Medulla oblongata (tissue), 1 donor: ENCODE measurements around the gene TCAIM.

Experiments
- DNase-seq: peaks from one replicate; pipeline ENCODE4 v3.0.0-alpha.2; 2015; ENCODE audit errors: extremely low spot score

The TCAIM gene

DNA sequence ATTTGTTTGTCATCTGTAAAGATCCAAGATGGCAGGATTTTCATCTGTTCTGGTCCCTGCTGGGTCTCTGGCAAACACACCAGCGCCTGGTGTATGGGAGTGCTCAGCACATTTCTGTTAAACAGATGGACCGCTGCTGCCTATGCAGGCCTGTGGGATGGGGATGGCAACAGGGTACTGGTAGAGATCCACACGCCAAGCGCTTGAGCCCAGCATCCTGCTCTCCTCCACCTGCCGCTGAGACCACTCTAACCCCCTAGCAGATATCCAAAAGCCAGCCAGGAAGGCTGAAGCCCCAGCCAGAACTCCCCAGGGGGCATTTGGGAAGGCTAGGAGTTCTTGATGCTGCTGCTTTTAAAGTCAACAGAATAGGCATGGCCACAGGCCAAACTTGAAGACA lies 107.2 kb downstream of the TCAIM start:
- no peak for DNase-seq

- no peak for DNase-seq
Measured at GRCh38 chr3:44446929-44447328, 108.4 kb downstream of the TCAIM start.

GRCh38 chr3:44451441-44451840 lies 112.9 kb downstream of the TCAIM start:
- no peak for DNase-seq

DNA sequence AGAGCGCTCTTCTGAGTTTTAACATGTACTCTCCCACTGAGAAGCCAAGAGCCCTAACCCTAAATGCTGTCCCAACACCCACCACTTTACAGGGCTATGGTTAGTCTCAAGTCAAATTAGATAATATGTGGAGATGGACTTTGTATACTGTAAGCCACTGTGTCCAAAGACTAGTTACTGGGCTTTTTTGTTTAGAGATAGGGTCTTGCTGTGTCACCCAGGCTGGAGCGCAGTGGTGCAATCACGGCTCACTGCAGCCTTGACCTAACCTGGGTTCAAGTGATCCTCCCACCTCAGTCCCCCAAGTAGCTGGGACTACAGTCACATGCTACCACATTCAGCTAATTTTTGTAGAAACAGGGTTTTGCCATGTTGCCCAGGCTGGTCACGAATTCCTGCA lies 115.7 kb downstream of the TCAIM start:
- DNase-seq: no peak

GRCh38 chr3:44455318-44455717 lies 116.8 kb downstream of the TCAIM start:
- no peak for DNase-seq
